ENCODE measurements around the gene SMPDL3B. TPM values are rescaled to one million over a fixed set of nuclear protein-coding genes. Genes with fewer than 3 reads are reported as not detected.

The SMPDL3B gene
- total and polyA plus RNA-seq, 2 of the 4 experiments (the other 2 are of a cell fraction), result not detected

- DNase-seq (no peak), ATAC-seq (ENCODE audit: low read depth) (no peak; the same call in 1 of the 2 replicates)
- H4K8ac ChIP-seq (ENCODE audit: low read depth in 2 of 2, low read length in 2 of 2), result no peak overlapping the region
- dilution Hi-C loops (cut with HindIII; ENCODE audit: low sequenced_read_pairs, unreplicated experiment) (no loop called here), in situ Hi-C loops (cut with MboI; ENCODE audit: low sequenced_read_pairs) (no loop called here), intact Hi-C loops (cut with micrococcal nuclease) (no loop called here)
- H3K9me3 ChIP-seq (ENCODE audit: control insufficient read depth, insufficient read depth, low read length), result no peaks in the 10 kb centered on the region
- H2BK15ac ChIP-seq (ENCODE audit: low read depth, low read length), result no peak overlapping the region
- WGBS, 2 experiments (ENCODE audit: extremely low coverage in 2 of 2, insufficient read length in 1 of 2), result no CpG with 5 or more reads among the region's 3 CpGs
- H4K20me1 ChIP-seq (ENCODE audit: insufficient read depth, low read length), result no peaks in the 10 kb centered on the region
- CTCF ChIA-PET, result interaction anchor here (0.9 kb wide), 1 partner anchor 23 kb away, joined by 3 read pairs; no protein-coding TSS in a partner anchor
- H2BK20ac ChIP-seq (ENCODE audit: low read depth, low read length), result no peak overlapping the region
- no peaks in the 10 kb centered on the region for H3K79me1 ChIP-seq (ENCODE audit: low read depth in 1 of 2, low read length in 2 of 2)
- H3K4ac ChIP-seq (ENCODE audit: low read depth, low read length), result no peak overlapping the region
- no peak overlapping the region for H3K4me2 ChIP-seq (ENCODE audit: low read depth, low read length)
- BruUV-seq (replicated peaks), result no TSS peak
- no peak overlapping the region for H4K91ac ChIP-seq (ENCODE audit: insufficient read depth, low read depth, low read length)
- POLR2A ChIA-PET (ENCODE audit: unreplicated experiment), result no interaction called here
- H2AK9ac ChIP-seq (replicated peaks; ENCODE audit: low read depth, low read length, poor library complexity), result no peak overlapping the region
- no peak overlapping the region for H4K5ac ChIP-seq (ENCODE audit: low read depth, low read length)
- H3K27me3 ChIP-seq (ENCODE audit: control insufficient read depth, insufficient read depth, low read length), result no peaks in the 10 kb centered on the region
- H3K4me1 ChIP-seq (ENCODE audit: control insufficient read depth, insufficient read depth, low read length), result no peaks in the 10 kb centered on the region
- no peak overlapping the region for H3K56ac ChIP-seq (ENCODE audit: extremely low read depth, insufficient read depth, low read length)
- H3K14ac ChIP-seq (replicated peaks; ENCODE audit: low read depth, low read length), result no peak overlapping the region
- H2BK5ac ChIP-seq (ENCODE audit: low read depth, low read length, poor library complexity, severe bottlenecking), result no peak overlapping the region
- no peak overlapping the region for H2AFZ ChIP-seq (replicated peaks; ENCODE audit: low read length, poor library complexity)
- no peak for TF ChIP-seq SMC3 (IDR thresholded peaks at IDR 0.05; ENCODE audit: low read depth, low read length)
- no peak for TF ChIP-seq CHD1 (IDR thresholded peaks at IDR 0.05; ENCODE audit: low read depth, low read length)
- TF ChIP-seq ELK1 (IDR thresholded peaks at IDR 0.05; ENCODE audit: borderline replicate concordance, low read depth, low read length), result no peak
- TF ChIP-seq RAD21 (IDR thresholded peaks at IDR 0.05; ENCODE audit: low read length), result no peak
- no peak for TF ChIP-seq NFE2L2 (IDR thresholded peaks at IDR 0.05; ENCODE audit: low read depth, low read length)
- no peak for TF ChIP-seq CEBPB (IDR thresholded peaks at IDR 0.05; ENCODE audit: low read depth, low read length)
- TF ChIP-seq POLR2A (IDR thresholded peaks at IDR 0.05; ENCODE audit: low read depth, low read length), result no peak
- TF ChIP-seq MAZ (IDR thresholded peaks at IDR 0.05; ENCODE audit: borderline replicate concordance, low read depth, low read length), result no peak
- no peak for TF ChIP-seq USF2 (IDR thresholded peaks at IDR 0.05; ENCODE audit: low read depth, low read length)
- no peak for TF ChIP-seq MXI1 (IDR thresholded peaks at IDR 0.05; ENCODE audit: borderline replicate concordance, low read depth, low read length)
- TF ChIP-seq MAFK (IDR thresholded peaks at IDR 0.05; ENCODE audit: low read depth, low read length), result no peak
- TF ChIP-seq RFX5 (IDR thresholded peaks at IDR 0.05; ENCODE audit: low read depth, low read length), result no peak
- TF ChIP-seq RCOR1 (IDR thresholded peaks at IDR 0.05; ENCODE audit: insufficient replicate concordance, low read length), result no peak
- TF ChIP-seq BHLHE40 (IDR thresholded peaks at IDR 0.05; ENCODE audit: low read depth, low read length), result no peak
- no peak for TF ChIP-seq CTCF (conservative IDR thresholded peaks at IDR 0.05; ENCODE audit: low read depth, low read length)
- no peak for TF ChIP-seq FOS (IDR thresholded peaks at IDR 0.05; ENCODE audit: low read depth, low read length)
- no peak overlapping the region for H2AK5ac ChIP-seq (ENCODE audit: low read depth, low read length)
- no peak overlapping the region for H3K9ac ChIP-seq (ENCODE audit: low read depth, low read length)
- no peak overlapping the region for H3K4me3 ChIP-seq (ENCODE audit: insufficient read depth, low read depth, low read length)
- H3K36me3 ChIP-seq (ENCODE audit: control insufficient read depth, insufficient read depth, low read length), result peaks cover 6% of the 10 kb centered on the region; the same call in 1 of the 2 replicates
- no peak overlapping the region for H3K23ac ChIP-seq (ENCODE audit: low read depth, low read length)
- no peaks in the 10 kb centered on the region for H3K9me1 ChIP-seq (ENCODE audit: insufficient read depth, low read length)
- no peak overlapping the region for H3K27ac ChIP-seq (ENCODE audit: insufficient read depth, low read length)
- H2BK120ac ChIP-seq (ENCODE audit: low read depth, low read length), result no peak overlapping the region
- no peak overlapping the region for H3K18ac ChIP-seq (ENCODE audit: low read depth, low read length)
Observed at GRCh38 chr1:27886744-27887143, 48.1 kb upstream of the SMPDL3B start.

All from IMR-90 (cell line).